Activated CD8-positive, alpha-beta T cell treated with anti-CD3 and anti-CD28 coated beads, Interleukin-2, amount 10 ng/mL, durations not matched to agents 7 days and 5 days (primary cell): ENCODE data around the gene HP1BP3. TPM values are rescaled to one million over a fixed set of nuclear protein-coding genes. Genes with fewer than 3 reads are reported as not detected.

Experiments used
- ATAC-seq: fragments of 150-1000 bp; cut with Tn5 transposase; one replicate; pipeline ENCODE4 v1.10.0; 2021; ENCODE audit warnings: moderate library complexity
- CTCF ChIA-PET: fragments of 350-600 bp; sonication (Branson Sonifier 250); formaldehyde crosslinking; loops from one replicate; lab custom pipeline; 2021; ENCODE audit warnings: antibody characterized with exemption; lab: Charles Lee
- POLR2A ChIA-PET: fragments of 350-600 bp; sonication (Branson Sonifier 250); formaldehyde crosslinking; loops from one replicate; lab custom pipeline; 2021; ENCODE audit warnings: antibody characterized with exemption; lab: Charles Lee
- DNase-seq: peaks from one replicate; pipeline ENCODE4 v3.0.0-alpha.2; 2020
- H3K27ac Mint-ChIP-seq: one replicate; pipeline ENCODE4 v1.8.0; 2021; ENCODE audit warnings: mild to moderate bottlenecking, mixed read lengths
- H3K27me3 Mint-ChIP-seq: one replicate; pipeline ENCODE4 v1.8.0; 2021; ENCODE audit warnings: low read depth, mixed read lengths
- H3K36me3 Mint-ChIP-seq: one replicate; pipeline ENCODE4 v1.8.0; 2021; ENCODE audit warnings: low read depth, mixed read lengths
- H3K4me1 Mint-ChIP-seq: one replicate; pipeline ENCODE4 v1.8.0; 2021; ENCODE audit warnings: low read depth, mixed read lengths
- H3K4me3 Mint-ChIP-seq: one replicate; pipeline ENCODE4 v1.8.0; 2021; ENCODE audit warnings: mild to moderate bottlenecking, mixed read lengths
- H3K9me3 Mint-ChIP-seq: one replicate; pipeline ENCODE4 v1.8.0; 2022; ENCODE audit warnings: mixed read lengths; ENCODE audit not compliant: insufficient read depth
- total RNA-seq, 2 experiments: library from RNA; stranded (reverse); gene quantifications; one replicate each; pipeline ENCODE4 v1.2.3, GENCODE V29; 2021

Gene HP1BP3
- 100 to 1,000 TPM; 316 to 324 TPM for total RNA-seq

- ChIA-PET CTCF (interaction anchor here (1.0 to 3.5 kb wide), 4 partner anchors 10 to 408 kb away, joined by 3 to 23 read pairs (median 8); no protein-coding TSS in a partner anchor), POLR2A (interaction anchor here (0.6 to 3.2 kb wide), 34 partner anchors 11 to 1280 kb away, joined by 3 to 11 read pairs (median 4); partner anchors contain the start of genes DDOST, KIF17, PINK1 and SH2D5)
- peak within 1 kb of the TSS; percentile 91 for H3K4me3 Mint-ChIP-seq
- H3K36me3 Mint-ChIP-seq: peaks cover 14% of the 10 kb centered on the region
- no peaks in the 10 kb centered on the region for H3K27me3 Mint-ChIP-seq
- DNase-seq (peak; percentile 83), ATAC-seq (peak; percentile 67)
- H3K4me1 Mint-ChIP-seq: peaks cover 27% of the 10 kb centered on the region
- H3K27ac Mint-ChIP-seq: peak within 1 kb of the TSS; percentile 97
- H3K9me3 Mint-ChIP-seq: no peaks in the 10 kb centered on the region
Observed at GRCh38 chr1:20787029-20787839, at the start of gene HP1BP3. Gene HP1BP3, minus strand, starts transcription at chr1:20787307. Its CDS starts 6,867 bp downstream, at chr1:20780440.

GRCh38 chr1:20836230-20836629 is 49.1 kb upstream of the HP1BP3 start:
- no peak overlapping the region for H3K4me3 Mint-ChIP-seq
- H3K9me3 Mint-ChIP-seq: no peaks in the 10 kb centered on the region
- POLR2A ChIA-PET: interaction anchor here (0.6 kb wide), 1 partner anchor 943 kb away, joined by 4 read pairs; no protein-coding TSS in a partner anchor
- CTCF ChIA-PET: no interaction called here
- ATAC-seq (no peak), DNase-seq (no peak)
- peaks cover 11% of the 10 kb centered on the region for H3K36me3 Mint-ChIP-seq
- no peaks in the 10 kb centered on the region for H3K27me3 Mint-ChIP-seq
- H3K27ac Mint-ChIP-seq: no peak overlapping the region
- H3K4me1 Mint-ChIP-seq: no peaks in the 10 kb centered on the region

DNA sequence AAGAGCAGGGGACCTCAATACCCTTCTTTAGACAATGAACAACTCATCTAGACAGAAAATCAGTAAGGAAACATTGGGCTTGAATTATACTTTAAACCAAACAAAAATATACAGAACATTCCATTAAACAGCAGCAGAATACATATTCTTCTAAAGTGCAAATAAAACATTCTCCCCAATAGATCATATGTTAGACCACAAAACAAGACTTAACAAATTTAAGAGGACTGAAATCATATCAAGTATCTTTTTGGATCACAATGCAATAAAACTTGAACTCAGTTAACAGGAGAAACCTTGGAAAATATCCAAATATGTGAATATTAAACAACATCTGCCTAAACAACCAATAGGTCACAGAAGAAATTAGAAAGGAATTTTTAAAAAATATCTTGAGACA is 47.7 kb upstream of the HP1BP3 start:
- no peaks in the 10 kb centered on the region for H3K9me3 Mint-ChIP-seq
- CTCF ChIA-PET: no interaction called here
- H3K4me1 Mint-ChIP-seq: no peaks in the 10 kb centered on the region
- POLR2A ChIA-PET: no interaction called here
- H3K27me3 Mint-ChIP-seq: no peaks in the 10 kb centered on the region
- no peak overlapping the region for H3K27ac Mint-ChIP-seq
- peaks cover 5% of the 10 kb centered on the region for H3K36me3 Mint-ChIP-seq
- no peak for ATAC-seq
- DNase-seq: no peak
- H3K4me3 Mint-ChIP-seq: no peak overlapping the region

DNA sequence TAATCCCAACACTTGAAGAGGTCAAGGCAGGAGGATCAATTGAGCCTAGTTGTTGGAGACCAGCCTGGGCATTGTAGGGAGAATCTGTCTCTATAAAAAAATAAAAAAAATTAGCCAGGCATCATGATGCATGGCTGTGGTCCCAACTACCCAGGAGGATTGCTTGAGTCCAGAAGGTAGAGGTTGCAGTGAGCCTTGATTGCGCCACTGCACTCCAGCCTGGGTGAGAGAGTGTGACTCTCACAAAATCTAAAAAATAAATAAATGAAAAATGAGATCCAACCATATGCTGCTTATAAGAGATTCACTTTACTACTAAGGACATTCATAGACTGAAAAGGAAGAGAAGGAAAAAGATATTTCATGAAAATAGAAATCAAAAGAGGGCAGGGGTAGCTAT is 47.1 kb upstream of the HP1BP3 start:
- ChIA-PET CTCF (no interaction called here), POLR2A (no interaction called here)
- no peaks in the 10 kb centered on the region for H3K9me3 Mint-ChIP-seq

DNA sequence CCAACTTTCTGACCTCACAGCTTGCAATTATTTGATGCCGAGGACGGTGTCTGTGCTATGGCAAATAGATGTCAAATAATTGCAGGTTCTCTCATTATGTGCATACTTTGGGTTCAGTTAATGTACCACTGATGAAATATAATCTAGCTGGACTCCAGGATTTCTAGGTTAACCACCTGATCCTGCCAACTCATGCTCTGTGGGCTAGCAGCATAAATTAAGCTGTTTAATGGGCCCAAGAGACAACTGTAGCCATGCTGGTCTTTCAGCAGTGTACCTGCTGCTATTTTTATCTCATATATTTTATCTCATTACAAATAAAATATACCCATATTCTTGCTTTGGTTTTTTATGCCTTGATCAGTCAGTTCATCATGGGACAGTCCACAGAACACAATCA is 43.3 kb upstream of the HP1BP3 start:
- Mint-ChIP-seq H3K4me3 (no peak overlapping the region), H3K9me3 (no peaks in the 10 kb centered on the region), H3K27ac (no peak overlapping the region), H3K27me3 (no peaks in the 10 kb centered on the region), H3K4me1 (no peaks in the 10 kb centered on the region), H3K36me3 (peaks cover 9% of the 10 kb centered on the region)
- CTCF ChIA-PET: interaction anchor here (0.8 to 1.3 kb wide), 2 partner anchors 13 to 365 kb away, joined by 3 to 5 read pairs; no protein-coding TSS in a partner anchor
- POLR2A ChIA-PET: interaction anchor here (0.9 kb wide), 1 partner anchor 44 kb away, joined by 3 read pairs; no protein-coding TSS in a partner anchor
- no peak for DNase-seq
- ATAC-seq: no peak

More for the DNA sequence above, 47.1 kb upstream of the HP1BP3 start:
- no peak for ATAC-seq
- Mint-ChIP-seq H3K36me3 (peaks cover 4% of the 10 kb centered on the region), H3K4me3 (no peak overlapping the region), H3K27ac (no peak overlapping the region), H3K4me1 (no peaks in the 10 kb centered on the region), H3K27me3 (no peaks in the 10 kb centered on the region)
- no peak for DNase-seq

GRCh38 chr1:20829946-20830345 is 42.8 kb upstream of the HP1BP3 start:
- DNase-seq (no peak), ATAC-seq (no peak)
- CTCF ChIA-PET: interaction anchor here (0.8 to 1.3 kb wide), 2 partner anchors 12 to 365 kb away, joined by 3 to 5 read pairs; no protein-coding TSS in a partner anchor
- no peak overlapping the region for H3K27ac Mint-ChIP-seq
- H3K36me3 Mint-ChIP-seq: peaks cover 9% of the 10 kb centered on the region
- no peak overlapping the region for H3K4me3 Mint-ChIP-seq
- H3K27me3 Mint-ChIP-seq: no peaks in the 10 kb centered on the region
- POLR2A ChIA-PET: interaction anchor here (0.9 kb wide), 1 partner anchor 44 kb away, joined by 3 read pairs; no protein-coding TSS in a partner anchor
- H3K4me1 Mint-ChIP-seq: no peaks in the 10 kb centered on the region
- H3K9me3 Mint-ChIP-seq: no peaks in the 10 kb centered on the region

- Mint-ChIP-seq H3K4me1 (no peaks in the 10 kb centered on the region), H3K36me3 (peaks cover 9% of the 10 kb centered on the region), H3K9me3 (no peaks in the 10 kb centered on the region), H3K27ac (no peak overlapping the region), H3K4me3 (no peak overlapping the region), H3K27me3 (no peaks in the 10 kb centered on the region)
- ATAC-seq (no peak), DNase-seq (no peak)
- POLR2A ChIA-PET: interaction anchor here (0.9 kb wide), 1 partner anchor 43 kb away, joined by 3 read pairs; no protein-coding TSS in a partner anchor
- CTCF ChIA-PET: interaction anchor here (0.8 kb wide), 1 partner anchor 12 kb away, joined by 3 read pairs; no protein-coding TSS in a partner anchor
Observed at GRCh38 chr1:20829531-20829930, 42.4 kb upstream of the HP1BP3 start.

- Mint-ChIP-seq H3K9me3 (no peaks in the 10 kb centered on the region), H3K4me1 (no peaks in the 10 kb centered on the region), H3K27ac (no peak overlapping the region), H3K4me3 (no peak overlapping the region), H3K27me3 (no peaks in the 10 kb centered on the region), H3K36me3 (peaks cover 14% of the 10 kb centered on the region)
- ChIA-PET POLR2A (interaction anchor here (1.2 kb wide), 1 partner anchor 37 kb away, joined by 3 read pairs; no protein-coding TSS in a partner anchor), CTCF (interaction anchor here (1.5 to 1.7 kb wide), 2 partner anchors 127 to 371 kb away, joined by 5 to 7 read pairs; no protein-coding TSS in a partner anchor)
- no peak for ATAC-seq
- DNase-seq: no peak
Observed at GRCh38 chr1:20823845-20824244, 36.7 kb upstream of the HP1BP3 start.

DNA sequence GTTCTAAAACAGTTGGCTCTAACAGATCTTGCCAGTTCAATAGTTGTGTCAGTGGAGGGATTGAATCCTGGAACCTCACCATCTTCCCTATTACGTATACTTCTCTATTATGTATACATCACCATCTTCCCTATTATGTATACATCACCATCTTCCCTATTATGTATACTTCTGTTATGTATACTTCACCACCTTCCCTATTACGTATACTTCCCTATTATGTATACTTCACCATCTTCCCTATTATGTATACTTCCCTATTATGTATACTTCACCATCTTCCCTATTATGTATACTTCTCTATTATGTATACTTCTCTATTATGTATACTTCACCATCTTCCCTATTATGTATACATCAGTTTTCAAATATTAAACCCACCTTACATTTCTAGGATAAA is 34.4 kb upstream of the HP1BP3 start:
- ChIA-PET POLR2A (no interaction called here), CTCF (no interaction called here)
- Mint-ChIP-seq H3K27ac (no peak overlapping the region), H3K27me3 (no peaks in the 10 kb centered on the region), H3K4me3 (no peak overlapping the region), H3K36me3 (peaks cover 10% of the 10 kb centered on the region), H3K9me3 (no peaks in the 10 kb centered on the region), H3K4me1 (no peaks in the 10 kb centered on the region)
- no peak for DNase-seq
- ATAC-seq: no peak

DNA sequence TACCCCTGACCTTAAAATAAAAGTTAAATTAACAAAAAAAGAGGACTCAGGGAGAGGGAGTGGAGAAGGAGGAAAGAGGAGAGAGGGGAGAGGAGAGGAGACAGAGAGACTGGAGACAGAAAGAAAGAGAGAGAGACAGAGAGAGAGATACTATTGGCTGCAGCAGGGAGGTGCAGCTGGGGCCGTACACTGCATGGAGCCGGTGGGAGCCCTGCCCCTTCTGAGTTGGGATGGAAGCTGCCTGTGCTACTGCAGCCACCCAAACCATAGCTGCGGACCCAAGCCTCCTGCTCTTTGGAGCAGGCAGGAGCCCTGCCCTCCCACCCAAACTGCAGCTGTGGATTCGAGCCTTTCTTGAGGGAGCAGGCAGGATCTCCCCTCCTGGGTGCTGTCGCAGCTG is 32.7 kb upstream of the HP1BP3 start:
- CTCF ChIA-PET: no interaction called here
- no peaks in the 10 kb centered on the region for H3K4me1 Mint-ChIP-seq
- H3K36me3 Mint-ChIP-seq: peaks cover 10% of the 10 kb centered on the region
- H3K4me3 Mint-ChIP-seq: no peak overlapping the region
- ATAC-seq (no peak), DNase-seq (no peak)
- no peaks in the 10 kb centered on the region for H3K27me3 Mint-ChIP-seq
- POLR2A ChIA-PET: no interaction called here
- no peaks in the 10 kb centered on the region for H3K9me3 Mint-ChIP-seq
- H3K27ac Mint-ChIP-seq: no peak overlapping the region

DNA sequence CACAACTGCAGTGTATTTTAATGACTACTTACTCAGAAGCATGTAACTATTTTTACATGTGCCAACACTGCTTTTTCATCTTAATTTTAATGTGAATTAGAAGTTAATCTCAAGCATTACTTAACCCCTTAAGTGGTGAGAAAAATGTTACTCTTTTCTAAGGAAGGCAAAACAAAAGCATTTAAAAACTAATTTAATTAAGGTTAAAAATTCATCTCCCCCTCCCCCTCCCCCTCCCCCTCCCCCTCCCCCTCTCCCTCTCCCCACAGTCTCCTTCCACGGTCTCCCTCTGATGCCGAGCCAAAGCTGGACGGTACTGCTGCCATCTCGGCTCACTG is 27.4 kb upstream of the HP1BP3 start:
- Mint-ChIP-seq H3K9me3 (no peaks in the 10 kb centered on the region), H3K4me1 (no peaks in the 10 kb centered on the region), H3K4me3 (no peak overlapping the region), H3K27ac (no peak overlapping the region), H3K27me3 (no peaks in the 10 kb centered on the region), H3K36me3 (peaks cover 4% of the 10 kb centered on the region)
- ATAC-seq: no peak
- no peak for DNase-seq
- ChIA-PET POLR2A (no interaction called here), CTCF (no interaction called here)

DNA sequence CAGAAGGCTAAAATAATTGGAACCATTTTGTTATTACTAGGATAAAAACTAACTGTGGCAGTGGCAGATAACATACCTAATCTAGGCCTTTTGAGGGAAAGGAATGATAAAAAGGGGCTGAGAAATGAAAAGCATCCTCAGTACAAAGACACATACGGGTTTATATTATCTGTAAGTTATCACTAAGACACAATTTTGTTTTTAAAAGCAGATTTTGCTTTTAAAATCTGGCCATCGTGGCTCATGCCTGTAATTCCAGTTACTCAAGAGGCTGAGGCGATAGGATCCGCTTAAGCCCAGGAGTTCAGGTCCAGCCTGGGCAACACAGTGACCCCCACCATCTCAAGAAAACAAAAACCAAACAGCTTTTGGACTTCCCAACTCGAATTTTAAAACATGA is 24.8 kb upstream of the HP1BP3 start:
- H3K9me3 Mint-ChIP-seq: no peaks in the 10 kb centered on the region
- no peak overlapping the region for H3K4me3 Mint-ChIP-seq
- ChIA-PET POLR2A (no interaction called here), CTCF (interaction anchor here (1.4 kb wide), 1 partner anchor 115 kb away, joined by 5 read pairs; no protein-coding TSS in a partner anchor)
- no peaks in the 10 kb centered on the region for H3K4me1 Mint-ChIP-seq
- DNase-seq (no peak), ATAC-seq (no peak)
- H3K27me3 Mint-ChIP-seq: no peaks in the 10 kb centered on the region
- H3K27ac Mint-ChIP-seq: no peak overlapping the region
- peaks cover 10% of the 10 kb centered on the region for H3K36me3 Mint-ChIP-seq
